Epithelial cell of umbilical artery (primary cell): Measurements from ENCODE around the gene FAM163B. TPM values are rescaled to one million over a fixed set of nuclear protein-coding genes. Genes with fewer than 3 reads are reported as not detected.

Source experiments
- total RNA-seq: library from RNA; depleted of rRNA; stranded (reverse); fragments of >200 nt; gene quantifications from 2 replicates; pipeline ENCODE4 v1.2.3, GENCODE V29; 2014

FAM163B gene
- not detected in 2 replicates for total RNA-seq

GRCh38 chr9:133609311-133610098 is at the start of gene FAM163B:
FAM163B (minus strand) TSS chr9:133609389; CDS start chr9:133580223, 29,166 bp downstream.

GRCh38 chr9:133635533-133636531 is 26.6 kb upstream of the FAM163B start, which contains the start of gene DBH:
DBH (plus strand) TSS chr9:133636363; CDS start chr9:133636372, 9 bp downstream.

GRCh38 chr9:133534346-133535291 is 74.6 kb downstream of the FAM163B start, which contains the start of gene ADAMTSL2:
ADAMTSL2 (plus strand) TSS chr9:133534704; CDS start chr9:133536713, 2,009 bp downstream.

Other genes with a start within 250 kb of the FAM163B start
- gene SURF4, start 233.3 kb downstream of the FAM163B start, total RNA-seq = 440 and 443 TPM in 2 replicates
- 0.32 and 0.61 TPM in 2 replicates for gene STKLD1, start 233.0 kb downstream of the FAM163B start, total RNA-seq
- gene REXO4, start 191.4 kb downstream of the FAM163B start, total RNA-seq = 16.2 and 20.4 TPM in 2 replicates
- gene ADAMTS13, start 187.0 kb downstream of the FAM163B start, total RNA-seq = 0.65 and 1.1 TPM in 2 replicates
- 5.3 and 5.5 TPM in 2 replicates for gene CACFD1, start 149.4 kb downstream of the FAM163B start, total RNA-seq
- 26.6 and 31.8 TPM in 2 replicates for gene SLC2A6, start 130.3 kb downstream of the FAM163B start, total RNA-seq
- gene MYMK, start 84.4 kb downstream of the FAM163B start, total RNA-seq = not detected in 2 replicates
- gene ADAMTSL2, start 74.7 kb downstream of the FAM163B start, total RNA-seq = under 0.01 TPM in 1 of 2 replicates, not detected in the other
- gene DBH, start 27.0 kb upstream of the FAM163B start, total RNA-seq = not detected in 2 replicates
- 0.65 and 0.91 TPM in 2 replicates for gene SARDH, start 129.0 kb upstream of the FAM163B start, total RNA-seq